Stimulated activated CD8-positive, alpha-beta memory T cell treated with anti-CD3 and anti-CD28 coated beads, Interleukin-4, amount 100 ng/mL, for 48 hours (primary cell): Measurements from ENCODE around the gene HAPLN3.

Experiments used
- DNase-seq: peaks from one replicate; pipeline ENCODE4 v3.0.0-alpha.2; 2020

Gene HAPLN3

DNA sequence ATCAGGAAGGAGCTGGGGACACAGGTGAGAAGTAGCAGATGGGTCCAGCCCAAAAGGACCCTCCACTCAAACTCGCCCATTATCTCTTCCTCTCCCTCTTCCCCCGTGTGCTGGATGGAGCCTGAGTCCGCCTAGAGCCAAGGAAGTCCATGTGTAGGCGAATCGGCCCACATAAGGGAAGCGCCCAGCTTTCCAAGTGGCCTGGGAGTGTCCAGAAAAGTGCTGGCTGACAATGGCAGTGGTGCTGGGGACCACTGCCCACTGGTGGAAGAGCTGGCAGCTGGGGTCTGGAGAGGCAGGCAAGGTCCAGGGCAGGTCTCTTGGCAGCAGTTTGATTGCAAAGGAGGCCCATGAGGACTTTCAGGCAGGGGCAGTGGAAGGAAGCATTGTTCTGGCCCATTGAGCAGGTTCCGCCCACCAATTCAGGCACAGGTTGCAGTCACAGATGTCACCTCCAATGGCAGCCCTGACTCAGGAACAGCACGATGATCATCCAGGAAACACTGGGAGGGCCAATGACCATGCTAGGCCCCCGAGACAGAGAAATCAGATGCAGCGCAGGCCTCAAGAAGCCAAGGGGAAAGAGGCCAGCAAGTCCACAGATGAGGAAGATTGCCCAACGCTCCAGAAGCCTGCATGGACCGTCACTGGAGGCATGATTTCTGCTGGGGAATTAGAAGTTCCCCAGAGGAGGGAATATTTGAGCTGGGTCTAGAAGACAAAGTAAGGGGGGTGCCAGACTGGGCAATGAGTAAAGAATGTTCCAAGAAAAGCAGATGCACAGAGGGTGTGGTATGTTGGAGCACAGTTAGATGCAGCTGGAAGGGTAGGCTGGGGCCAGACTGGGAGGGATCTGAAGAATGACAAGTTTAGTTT lies 14.8 kb upstream of the HAPLN3 start:
- DNase-seq, result no peak

DNA sequence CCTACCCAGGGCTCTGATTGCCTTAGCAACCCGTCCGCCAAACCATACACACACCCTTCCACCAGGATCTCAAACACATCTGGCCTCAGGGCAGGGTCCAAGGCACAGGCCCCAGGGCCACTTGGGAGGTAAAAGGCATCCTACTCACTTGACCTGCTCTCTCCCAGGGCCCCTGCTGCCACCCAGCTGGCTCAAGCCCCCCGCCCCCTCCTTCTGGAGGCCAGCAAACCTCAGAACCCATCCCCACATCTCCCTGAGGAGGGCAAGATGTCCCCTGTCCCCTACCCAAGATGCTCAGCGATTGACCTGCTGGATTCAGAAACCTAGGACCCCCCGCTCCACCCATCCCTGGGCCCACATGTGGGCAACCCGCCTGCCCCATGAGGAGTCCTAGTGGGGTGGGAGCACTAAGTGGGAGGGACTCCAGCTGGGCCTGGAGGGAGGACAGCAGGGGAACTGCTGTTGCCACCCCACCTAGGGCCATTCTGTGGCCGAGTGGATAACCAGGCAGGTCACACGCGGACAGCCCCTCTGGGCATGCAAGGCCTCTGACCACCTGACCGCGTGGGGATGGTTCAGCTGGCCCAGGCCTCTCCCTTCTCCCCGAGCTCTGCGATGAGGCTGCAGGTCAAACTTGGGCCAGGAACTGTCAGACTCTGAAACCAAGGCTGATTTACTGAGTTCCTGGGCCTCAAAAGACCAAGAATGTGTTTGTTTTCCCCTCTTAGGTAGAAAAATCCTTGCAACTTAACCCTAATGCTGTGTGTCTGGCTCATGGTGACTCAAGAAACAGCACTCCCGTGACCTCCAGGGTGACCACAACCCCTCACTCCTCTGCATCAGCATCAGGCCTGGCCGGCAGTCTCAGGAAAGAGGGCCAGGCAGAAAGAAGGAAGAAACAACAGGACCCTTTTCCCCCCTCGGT lies 13.6 kb upstream of the HAPLN3 start:
- no peak for DNase-seq

DNA sequence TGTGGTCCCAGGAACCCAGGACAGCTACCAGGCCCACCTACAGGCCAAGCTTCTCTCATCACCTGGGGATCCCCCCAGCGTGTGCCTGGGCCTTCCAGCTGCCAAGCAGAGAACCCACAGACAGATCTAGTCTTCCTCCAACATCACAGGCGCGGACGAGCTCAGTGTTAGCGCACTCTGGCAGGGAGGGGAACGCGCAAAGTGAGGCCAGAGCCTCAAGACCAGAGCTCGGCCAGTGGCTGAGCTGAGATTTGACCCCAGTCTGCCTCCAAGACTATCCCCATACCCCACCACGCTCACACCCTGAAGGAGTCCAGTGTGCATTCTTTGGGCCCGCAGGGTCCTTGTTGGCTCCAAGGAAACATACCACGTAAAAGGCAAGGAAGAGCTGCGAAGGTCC lies 12.8 kb upstream of the HAPLN3 start:
- no peak for DNase-seq

DNA sequence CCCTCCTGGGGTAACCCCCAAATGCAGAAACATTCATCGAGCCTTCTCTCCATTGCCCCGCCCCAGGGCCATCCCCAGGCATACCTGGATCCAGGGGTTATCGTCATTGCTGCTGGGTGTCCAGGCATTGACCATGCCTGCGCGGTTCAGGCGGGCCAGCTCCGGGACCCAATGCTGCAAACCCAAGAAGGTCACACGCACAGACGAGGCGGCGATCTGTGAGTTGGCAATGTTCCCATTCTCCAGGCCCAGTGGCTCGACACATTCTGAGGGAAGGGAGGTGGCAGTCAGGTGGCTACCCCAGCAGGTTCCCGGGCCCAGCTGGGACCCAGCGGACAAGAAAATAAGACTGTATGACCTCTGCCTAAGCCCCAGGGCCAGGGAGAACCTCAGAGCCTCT lies 11.8 kb upstream of the HAPLN3 start:
- no peak for DNase-seq

DNA sequence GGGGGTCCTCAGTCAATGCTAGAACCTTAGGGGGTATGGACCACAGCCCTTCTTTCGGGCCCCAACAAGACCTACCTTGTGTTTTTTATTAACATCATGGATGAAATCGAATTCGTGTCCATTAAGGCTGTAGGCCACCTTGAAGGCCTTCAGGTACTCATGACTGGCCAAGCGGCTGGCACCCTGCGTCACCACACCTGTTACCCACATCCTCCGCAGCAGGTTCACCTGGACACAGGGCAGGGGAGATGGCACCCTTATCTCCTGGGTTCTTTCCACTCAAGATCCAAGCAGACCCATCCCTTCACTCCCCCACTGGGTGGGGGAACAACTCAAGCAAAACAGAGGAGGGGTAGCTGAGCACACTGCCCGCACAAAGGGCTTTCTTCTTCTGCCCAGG lies 11.2 kb upstream of the HAPLN3 start:
- no peak for DNase-seq

DNA sequence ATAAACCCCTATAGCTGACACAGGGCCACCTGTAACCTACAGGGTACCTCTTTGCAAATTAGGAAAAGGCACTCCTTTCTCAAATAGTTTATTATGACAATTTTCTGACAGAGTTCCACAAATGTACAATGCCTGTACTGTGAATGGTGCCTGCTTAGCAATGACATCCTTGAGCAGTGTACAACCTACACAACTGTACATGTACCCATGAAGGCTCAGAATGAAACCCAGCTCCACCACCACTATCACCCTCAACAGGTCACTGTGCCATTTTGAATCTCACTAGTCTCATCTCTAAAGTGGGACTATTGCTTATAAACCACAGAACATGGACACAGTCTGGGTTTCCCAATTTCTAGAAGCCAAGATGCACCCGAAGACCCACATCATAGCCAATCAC lies 10.8 kb upstream of the HAPLN3 start:
- DNase-seq, result no peak

DNA sequence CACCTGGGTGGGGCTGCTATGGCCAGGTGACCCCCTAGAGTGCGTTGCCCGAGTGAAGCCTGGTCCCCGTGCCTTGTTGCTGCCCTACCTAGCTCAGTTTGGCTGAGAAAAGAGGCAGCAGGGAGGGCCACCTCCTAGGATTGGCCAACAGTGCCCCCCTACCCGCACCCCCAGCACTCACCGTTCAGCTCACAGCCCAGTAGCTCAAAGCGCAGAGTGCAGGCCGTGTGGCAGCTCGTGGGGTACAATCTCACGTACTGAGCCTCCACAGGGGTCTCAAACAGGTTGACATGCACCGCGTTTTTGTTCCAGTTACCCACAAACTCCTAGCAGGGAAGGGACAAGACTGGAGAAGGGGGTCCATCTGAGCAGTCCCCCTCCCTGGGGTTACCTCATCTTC lies 10.2 kb upstream of the HAPLN3 start:
- no peak for DNase-seq

DNA sequence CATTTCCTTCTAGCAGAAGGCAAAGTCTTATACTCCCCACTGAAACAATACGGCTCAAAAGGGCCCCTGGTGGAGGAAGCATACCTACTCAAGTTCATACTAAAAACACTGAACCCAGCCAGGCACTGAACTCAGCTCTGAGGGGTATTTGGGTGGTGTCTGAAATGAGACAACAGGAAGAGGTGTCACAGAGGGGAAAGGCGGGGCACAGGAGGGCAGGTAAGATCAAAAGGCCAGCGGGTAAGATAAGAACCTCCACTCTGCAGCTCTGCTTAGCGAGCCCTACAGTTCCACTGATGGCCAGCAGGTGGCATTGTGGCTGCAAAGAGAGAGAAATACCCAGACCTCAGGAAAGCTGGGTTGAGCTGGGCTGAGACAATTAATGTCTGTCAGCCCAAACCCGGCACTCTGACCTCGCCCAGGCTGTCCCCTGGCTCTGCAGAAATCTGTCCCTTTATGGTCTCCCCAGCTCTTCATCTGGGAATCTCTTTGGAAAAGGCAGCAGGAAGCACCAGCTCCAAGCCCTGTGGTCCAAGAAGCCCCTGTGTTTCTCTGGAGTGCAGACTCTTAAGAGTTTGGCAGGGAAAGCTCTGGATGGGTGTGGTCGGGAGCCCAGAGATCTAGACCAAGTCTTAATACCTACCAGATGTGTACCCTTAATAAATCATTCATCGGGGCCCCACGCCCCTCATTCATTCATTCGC lies 9.4 kb upstream of the HAPLN3 start:
- peak; percentile 95 for DNase-seq

DNA sequence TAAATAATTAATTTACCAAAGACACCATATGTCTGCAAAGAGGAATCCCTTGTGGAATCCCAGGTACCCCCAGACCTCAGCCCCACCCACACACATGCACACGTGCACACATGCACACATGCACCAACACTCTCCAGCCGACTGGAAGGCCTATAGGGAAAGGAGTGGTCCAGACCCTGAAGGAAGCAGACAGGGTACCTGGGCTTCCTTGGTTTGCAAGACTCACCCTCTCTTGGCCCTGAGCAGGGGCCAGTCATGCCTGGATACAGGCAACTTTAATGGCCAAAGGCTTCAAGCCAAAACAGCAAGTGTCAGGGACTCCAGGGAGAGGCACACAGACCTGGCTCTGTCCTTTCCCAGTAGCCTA lies 8.9 kb upstream of the HAPLN3 start:
- no peak for DNase-seq

DNA sequence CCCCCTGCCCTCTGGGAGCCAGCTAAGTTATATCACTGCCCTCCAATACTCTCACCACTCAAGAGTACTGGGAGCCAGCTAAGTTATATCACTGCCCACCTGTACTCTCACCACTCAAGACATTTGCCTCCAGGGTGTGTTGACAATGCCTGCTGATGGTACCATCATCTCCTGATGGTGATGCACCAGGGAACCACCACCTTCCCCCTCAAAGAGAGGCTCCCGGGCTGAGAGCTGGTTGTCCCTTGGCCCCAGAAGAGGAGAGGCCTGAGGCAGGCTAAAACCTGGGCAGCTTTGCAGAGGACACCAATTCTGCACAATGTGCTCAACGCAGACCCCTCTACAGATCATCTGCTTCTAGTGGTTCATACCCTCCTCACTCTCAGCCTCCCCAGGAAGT lies 7.5 kb upstream of the HAPLN3 start:
- DNase-seq, result no peak

DNA sequence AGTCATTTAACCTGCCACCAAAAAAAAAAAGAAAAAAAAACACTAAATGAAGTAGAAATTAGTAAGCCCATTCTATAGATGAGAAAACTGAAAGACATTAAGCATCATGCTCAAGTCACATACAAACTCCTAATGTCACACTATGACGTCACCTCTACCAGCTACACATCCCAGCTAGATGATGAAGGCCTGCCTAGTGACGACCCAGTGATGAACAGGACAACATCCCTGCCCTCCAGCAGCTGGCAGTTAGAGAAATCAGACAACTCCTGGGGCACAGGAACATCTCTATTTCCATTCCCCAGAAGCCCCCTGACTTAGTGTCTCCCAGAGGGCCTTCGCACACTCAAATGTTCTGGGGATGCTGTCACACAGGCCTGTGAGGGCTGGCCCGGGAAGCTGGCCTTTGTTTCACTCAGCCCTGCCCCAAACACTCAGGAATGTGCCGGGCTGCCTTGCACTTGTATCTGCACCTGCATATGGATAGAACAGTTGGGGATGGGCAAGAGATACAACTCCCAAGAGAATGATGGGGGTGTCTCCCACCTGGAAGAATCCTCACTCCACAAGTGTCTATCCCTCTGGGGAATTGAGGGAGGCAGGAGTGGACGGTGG lies 7.0 kb upstream of the HAPLN3 start:
- no peak for DNase-seq

DNA sequence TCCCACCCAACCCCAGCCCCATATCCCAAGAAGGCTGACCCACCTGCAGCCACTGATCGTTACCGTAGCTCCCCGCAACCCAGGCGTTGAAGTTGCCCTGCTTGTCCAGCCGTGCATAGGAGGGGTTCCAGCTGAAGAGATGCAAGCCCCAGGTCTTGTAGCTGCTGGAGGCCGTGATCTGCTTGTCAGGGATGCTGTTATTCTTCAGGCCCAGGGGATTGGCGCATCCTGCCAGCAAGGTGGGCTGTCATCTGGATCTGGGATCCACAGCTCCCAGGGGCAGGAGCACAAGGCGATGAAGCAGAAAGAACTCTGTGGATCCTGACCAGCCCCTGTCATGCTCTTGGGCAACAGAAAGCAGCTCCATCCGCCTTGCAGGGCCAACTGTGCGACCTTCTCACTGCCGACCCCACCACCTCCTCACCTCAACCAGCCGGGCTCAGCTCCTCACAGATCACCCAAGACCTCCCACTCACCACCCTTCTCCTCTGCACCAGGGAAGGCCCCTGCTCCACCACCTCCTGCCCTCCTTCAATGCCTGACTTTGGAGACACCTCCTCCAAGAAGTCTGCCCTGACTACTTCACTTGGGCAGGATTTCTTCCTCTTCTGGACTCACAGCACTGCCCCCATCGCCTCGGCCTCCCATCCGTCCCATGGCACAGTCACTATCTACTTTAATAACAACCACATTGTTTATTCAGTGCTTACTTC lies 6.3 kb upstream of the HAPLN3 start:
- no peak for DNase-seq

DNA sequence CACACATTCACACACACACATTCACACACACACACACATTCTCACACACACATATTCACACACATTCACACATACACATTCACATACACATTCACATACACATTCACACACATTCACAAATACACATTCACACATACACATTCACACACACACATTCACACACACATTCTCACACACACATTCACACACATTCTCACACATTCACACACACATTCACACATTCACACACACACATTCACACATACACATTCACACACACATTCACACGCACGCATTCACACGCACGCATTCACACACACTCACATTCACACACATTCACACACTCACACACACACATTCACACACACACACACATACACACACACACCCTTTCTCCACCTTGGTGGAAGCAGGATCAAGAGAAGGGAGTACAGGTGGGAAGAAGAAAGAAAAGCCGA lies 5.7 kb upstream of the HAPLN3 start:
- no peak for DNase-seq

DNA sequence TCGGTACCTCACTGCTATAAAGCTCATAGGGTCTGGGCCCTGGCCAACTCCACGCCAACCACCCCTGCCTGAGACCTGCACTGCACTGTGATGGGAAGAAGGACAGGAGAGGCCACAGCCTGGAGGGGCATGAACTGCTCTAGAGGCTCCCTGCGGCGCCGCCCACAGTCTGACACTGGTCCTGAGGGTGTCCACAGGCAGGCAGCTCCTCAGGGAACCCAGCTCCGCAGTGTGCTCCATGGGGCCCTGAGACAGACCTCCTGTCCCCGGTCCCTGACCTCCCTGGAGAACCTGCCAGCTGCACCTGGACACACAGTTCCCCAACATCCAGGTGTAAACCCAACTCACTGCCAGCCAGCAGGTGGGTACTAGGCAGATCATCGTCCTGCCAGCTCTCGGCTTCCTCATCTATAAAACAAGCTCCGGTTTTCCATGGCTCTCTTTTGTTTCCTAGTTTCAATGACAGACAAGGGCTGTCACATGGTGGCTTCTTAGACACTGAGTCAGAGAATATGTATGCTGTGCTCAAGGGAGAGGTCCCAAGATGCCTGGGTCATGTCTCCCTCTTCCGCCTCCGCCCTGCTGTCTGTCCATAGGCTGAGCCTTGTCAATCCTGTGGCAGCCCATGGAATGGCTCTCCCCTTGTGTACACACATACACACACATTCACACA lies 5.1 kb upstream of the HAPLN3 start:
- no peak for DNase-seq

DNA sequence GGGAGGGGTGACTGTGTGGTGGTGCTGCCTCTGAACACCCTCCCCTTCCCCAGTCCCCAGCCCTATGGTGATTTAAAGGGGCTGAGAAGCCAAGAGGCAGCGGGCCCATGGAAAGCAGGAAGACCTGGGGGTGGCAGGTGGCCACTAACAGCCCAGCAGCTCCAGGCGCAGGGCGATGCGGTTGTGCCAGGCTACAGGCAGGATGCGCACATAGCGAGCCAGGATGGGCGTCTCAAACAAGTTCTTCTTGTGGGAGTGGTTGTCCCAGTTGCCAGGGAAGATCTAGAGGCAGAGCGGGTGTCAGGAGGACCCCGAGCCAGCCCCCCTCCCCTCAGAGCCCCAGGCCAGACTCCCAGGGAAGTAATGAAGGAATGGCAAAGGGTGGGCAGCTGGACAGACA lies 3.9 kb upstream of the HAPLN3 start:
- no peak for DNase-seq

DNA sequence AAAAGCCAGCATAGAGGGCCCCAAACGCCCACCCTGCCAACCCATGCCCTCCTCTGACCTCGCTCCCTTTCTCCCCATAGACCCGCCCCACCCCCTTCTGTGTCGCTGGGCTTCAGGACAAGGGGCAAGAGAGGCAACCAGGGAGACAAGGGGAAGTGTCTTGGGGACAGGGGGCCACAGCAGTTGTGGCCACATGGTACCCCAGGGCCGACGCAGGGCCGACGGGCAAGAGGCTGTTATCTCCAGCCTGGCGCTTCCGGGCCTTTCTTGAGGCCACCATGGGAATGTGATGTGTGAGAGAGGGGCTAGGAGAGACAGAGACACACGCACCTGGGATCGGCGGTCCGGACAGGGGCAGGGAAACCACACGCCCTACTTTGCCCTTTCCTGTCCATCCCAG lies 3.4 kb upstream of the HAPLN3 start:
- no peak for DNase-seq

DNA sequence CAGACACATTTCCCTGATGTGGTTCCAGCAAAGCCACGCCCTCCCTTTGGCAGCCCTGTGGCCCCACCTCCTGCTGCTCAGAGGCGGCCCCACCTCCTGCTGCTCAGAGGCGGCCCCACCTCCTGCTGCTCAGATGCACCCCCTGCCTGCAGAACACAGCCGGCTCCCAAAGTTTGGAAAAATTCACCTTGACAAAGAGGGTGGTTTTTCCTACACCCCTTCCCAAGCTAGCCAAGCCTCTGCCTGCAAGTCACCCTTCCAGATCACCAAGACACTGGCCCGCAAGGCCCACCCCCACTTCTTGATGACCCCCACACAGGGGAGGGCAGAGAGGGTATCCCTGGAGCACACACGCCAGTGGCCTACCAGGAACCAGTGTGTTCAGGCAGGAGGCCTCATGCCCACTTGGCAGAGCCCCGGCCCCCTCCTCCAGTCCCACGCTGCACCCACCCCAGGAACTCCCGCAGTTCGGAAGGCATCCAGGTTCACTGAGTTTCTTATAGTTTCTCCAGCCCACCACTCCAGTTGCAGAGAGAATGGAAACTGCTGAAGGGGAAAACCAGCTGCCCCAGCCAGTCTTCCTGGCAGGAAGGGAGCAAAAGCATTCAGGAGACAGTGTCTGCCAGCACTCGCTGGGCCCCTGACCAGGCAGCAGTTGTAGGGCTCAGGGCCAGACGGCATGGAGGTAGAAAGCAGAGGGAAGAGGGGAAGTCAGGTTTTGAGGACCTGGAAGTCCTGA lies 2.3 kb upstream of the HAPLN3 start:
- peak; percentile 86 for DNase-seq

DNA sequence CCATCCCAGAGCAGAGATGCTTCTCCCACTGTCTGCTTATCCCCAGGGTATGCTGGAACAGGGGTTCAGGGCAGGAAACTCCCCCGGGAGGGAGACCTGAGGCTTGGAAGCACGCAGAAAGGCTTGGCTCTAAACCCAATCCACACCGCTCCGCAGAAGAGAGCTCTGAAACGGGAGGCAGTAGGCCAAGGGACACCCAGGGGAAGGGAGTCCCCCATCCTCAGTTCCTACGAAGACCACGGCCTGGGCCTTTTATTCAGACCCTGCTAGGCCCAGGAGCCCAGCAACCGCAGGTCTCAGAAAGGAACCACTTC lies 1.8 kb upstream of the HAPLN3 start:
- no peak for DNase-seq

DNA sequence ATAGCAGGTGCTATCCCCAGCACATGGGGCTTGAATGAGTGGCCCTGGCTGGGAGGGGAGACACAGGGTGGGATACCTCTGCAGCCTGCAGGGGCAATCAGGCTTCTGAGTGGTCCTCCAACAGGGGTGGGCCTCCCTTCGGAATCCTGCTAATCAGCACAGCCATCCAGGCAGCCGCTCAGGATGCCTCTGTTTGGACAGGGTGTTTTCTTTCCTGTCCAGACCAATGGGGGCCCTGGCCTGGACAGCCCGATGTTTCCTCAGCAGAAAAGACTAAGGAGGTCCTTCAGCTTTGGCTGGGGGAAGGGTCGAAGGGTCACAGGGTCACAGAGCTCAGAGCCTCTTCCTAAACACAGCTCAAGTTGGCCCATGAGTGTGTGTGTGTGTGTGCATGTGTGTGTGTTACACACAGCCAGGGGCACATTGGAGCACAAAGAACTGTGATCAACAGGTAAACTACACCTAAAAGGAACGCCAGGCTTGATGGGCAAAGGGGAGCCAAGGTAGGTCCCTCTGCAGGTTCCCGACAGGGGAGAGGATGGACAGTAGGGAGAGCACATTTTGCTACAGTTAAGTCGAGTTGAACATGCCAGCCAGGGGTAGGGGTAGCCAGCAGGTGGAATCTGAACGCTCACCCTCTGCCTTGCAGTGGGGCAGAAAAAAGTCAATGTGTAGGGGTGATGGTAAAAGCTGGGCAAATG lies 1.1 kb upstream of the HAPLN3 start:
- DNase-seq, result no peak

DNA sequence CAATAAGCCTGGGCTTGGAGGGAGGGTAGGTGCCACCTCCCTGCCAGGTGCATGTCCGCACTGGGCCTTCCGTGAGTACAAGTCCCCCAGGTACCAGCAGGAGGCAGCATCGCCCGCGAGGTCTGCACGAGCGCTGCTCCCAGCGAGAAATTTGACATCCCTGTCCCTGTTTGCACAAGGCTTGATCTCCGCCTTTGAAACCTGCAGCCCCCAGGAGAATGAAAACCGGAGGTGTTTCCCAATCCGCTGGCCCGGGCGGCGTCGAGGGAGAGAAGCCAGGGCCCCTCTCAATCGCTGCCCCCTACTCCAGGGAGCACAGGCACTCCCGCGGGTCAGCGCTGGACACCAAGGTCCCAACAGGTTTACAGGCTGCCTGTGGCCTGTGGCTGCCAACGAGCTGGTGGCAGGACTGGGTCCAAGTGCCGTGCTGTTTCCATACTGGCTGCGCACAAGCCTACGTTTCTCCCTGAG lies 961 bp downstream of the HAPLN3 start:
- DNase-seq, result peak; percentile 93
